Measurements from ENCODE around the gene SPOCK1. TPM values are rescaled to one million over a fixed set of nuclear protein-coding genes. Genes with fewer than 3 reads are reported as not detected.
A peak's percentile ranks its signal among the peaks of the same experiment; 100 is the strongest.

Gene SPOCK1
- total RNA-seq, 1 donor from 2014 or later = 6.8 TPM

- FAIRE-seq = no peak
- H3K4me3 ChIP-seq (ENCODE audit: low read depth, low read length) = no peak overlapping the region
- peak; percentile 44 for DNase-seq (ENCODE audit: low read depth)
- H3K36me3 ChIP-seq (ENCODE audit: control insufficient read depth, insufficient read depth, low read length) = no peaks in the 10 kb centered on the region
- peaks cover 1% of the 10 kb centered on the region for H3K27me3 ChIP-seq (ENCODE audit: control insufficient read depth, insufficient read depth, low read length)
- no peak for TF ChIP-seq CTCF (IDR thresholded peaks at IDR 0.05; ENCODE audit: insufficient read depth, low read length, severe bottlenecking)
These were observed 573.1 kb downstream of the SPOCK1 start for GRCh38 chr5:136926073-136926472.

Other genes starting within 250 kb of the SPOCK1 start
- gene KLHL3, start 236.8 kb upstream of the SPOCK1 start, total RNA-seq = 0.53 and 0.90 TPM in 2 replicates

Data from bronchial epithelial cell (primary cell).